NCI-H748 (cell line): ENCODE data around the gene POLR2A.
A peak's percentile ranks its signal among the peaks of the same experiment; 100 is the strongest.

Experiments used
- DNase-seq: peaks from one replicate; lab custom pipeline; 2025; ENCODE audit not compliant: unreplicated experiment; lab: John Stamatoyannopoulos, UW

POLR2A gene

GRCh38 chr17:7502987-7503386 is 18.8 kb downstream of the POLR2A start:
- no peak for DNase-seq

GRCh38 chr17:7503521-7503920 is 19.4 kb downstream of the POLR2A start:
- DNase-seq, result no peak

- no peak for DNase-seq
Observed at GRCh38 chr17:7508145-7508544, 24.0 kb downstream of the POLR2A start.

GRCh38 chr17:7508846-7509245 is 24.7 kb downstream of the POLR2A start:
- no peak for DNase-seq

- no peak for DNase-seq
Observed at GRCh38 chr17:7509937-7510336, 25.8 kb downstream of the POLR2A start.

GRCh38 chr17:7511108-7511507 is 26.9 kb downstream of the POLR2A start:
- no peak for DNase-seq

- no peak for DNase-seq
Observed at GRCh38 chr17:7512105-7512504, 27.9 kb downstream of the POLR2A start.

GRCh38 chr17:7512824-7513540 is 28.8 kb downstream of the POLR2A start:
- DNase-seq, result no peak

GRCh38 chr17:7513850-7514419 is 29.8 kb downstream of the POLR2A start:
- no peak for DNase-seq

GRCh38 chr17:7515911-7516610 is 31.9 kb downstream of the POLR2A start:
- DNase-seq, result no peak

GRCh38 chr17:7523033-7523432 is 38.9 kb downstream of the POLR2A start:
- DNase-seq, result peak; percentile 55

- no peak for DNase-seq
Observed at GRCh38 chr17:7528842-7529241, 44.7 kb downstream of the POLR2A start.

- no peak for DNase-seq
Observed at GRCh38 chr17:7530023-7530900, 46.1 kb downstream of the POLR2A start.

GRCh38 chr17:7538050-7538449 is 53.9 kb downstream of the POLR2A start:
- no peak for DNase-seq

GRCh38 chr17:7538891-7539545 is 54.9 kb downstream of the POLR2A start:
- DNase-seq, result no peak

GRCh38 chr17:7541074-7541621 is 57.0 kb downstream of the POLR2A start:
- DNase-seq, result no peak

GRCh38 chr17:7544911-7545310 is 60.7 kb downstream of the POLR2A start:
- no peak for DNase-seq

GRCh38 chr17:7548585-7549400 is 64.6 kb downstream of the POLR2A start, which contains the start of gene TNFSF12:
Gene TNFSF12, plus strand, starts transcription at chr17:7549058. Its CDS starts 96 bp downstream, at chr17:7549154.
- peak; percentile 44 for DNase-seq
